SK-N-SH treated with all-trans-retinoic acid at 6 μM for 48 hours (cell line): Measurements from ENCODE around the gene KIF24.

ENCODE experiments used
- BACH2 ChIP-seq: fragments of 250-450 bp; sonication (Bioruptor Pico); IDR thresholded peaks from 2 replicates; pipeline ENCODE4 v1.9.0; 2021; ENCODE audit warnings: mild to moderate bottlenecking, borderline replicate concordance
- CSDC2 ChIP-seq: fragments of 250-450 bp; sonication (Bioruptor Pico); IDR thresholded peaks from 2 replicates; pipeline ENCODE4 v1.5.0; 2020; ENCODE audit warnings: mild to moderate bottlenecking, moderate library complexity
- ESRRG ChIP-seq: fragments of 250-450 bp; sonication (Bioruptor Pico); IDR thresholded peaks from 2 replicates; pipeline ENCODE4 v1.6.1; 2021; ENCODE audit warnings: mild to moderate bottlenecking
- TCF4 ChIP-seq: fragments of 250-450 bp; sonication (Bioruptor Pico); IDR thresholded peaks from 2 replicates; pipeline ENCODE4 v1.8.0; 2021; ENCODE audit warnings: mild to moderate bottlenecking, moderate library complexity, borderline replicate concordance
- TF ChIP-seq, protein P1 (sequence below): fragments of 250-450 bp; sonication (Bioruptor Pico); IDR thresholded peaks from 2 replicates; pipeline ENCODE4 v1.8.0; 2021; ENCODE audit warnings: low read depth, mild to moderate bottlenecking, moderate library complexity, borderline replicate concordance

DNA sequence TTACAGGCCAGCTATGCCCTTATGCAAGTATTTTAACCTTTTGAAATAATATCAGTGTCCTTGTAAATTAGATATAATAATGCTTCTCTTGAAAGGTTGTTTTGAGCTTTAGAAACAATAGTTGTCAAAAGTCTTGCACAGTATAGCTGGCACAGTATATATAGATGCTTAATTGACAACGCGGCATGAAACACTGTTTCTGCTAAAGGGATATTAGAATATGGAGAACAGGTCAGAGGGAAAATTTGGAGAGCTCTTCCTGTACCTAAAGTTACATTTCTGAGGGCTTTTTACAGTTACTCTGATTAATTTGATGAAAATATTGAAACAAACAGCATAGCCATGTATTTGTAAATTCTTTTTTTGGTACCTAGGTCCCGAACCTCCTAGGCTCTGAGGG, 4.8 kb upstream of the KIF24 start:
- TF ChIP-seq ESRRG (CRISPR knock-in tag), result no peak
- TF ChIP-seq, protein P1, sequence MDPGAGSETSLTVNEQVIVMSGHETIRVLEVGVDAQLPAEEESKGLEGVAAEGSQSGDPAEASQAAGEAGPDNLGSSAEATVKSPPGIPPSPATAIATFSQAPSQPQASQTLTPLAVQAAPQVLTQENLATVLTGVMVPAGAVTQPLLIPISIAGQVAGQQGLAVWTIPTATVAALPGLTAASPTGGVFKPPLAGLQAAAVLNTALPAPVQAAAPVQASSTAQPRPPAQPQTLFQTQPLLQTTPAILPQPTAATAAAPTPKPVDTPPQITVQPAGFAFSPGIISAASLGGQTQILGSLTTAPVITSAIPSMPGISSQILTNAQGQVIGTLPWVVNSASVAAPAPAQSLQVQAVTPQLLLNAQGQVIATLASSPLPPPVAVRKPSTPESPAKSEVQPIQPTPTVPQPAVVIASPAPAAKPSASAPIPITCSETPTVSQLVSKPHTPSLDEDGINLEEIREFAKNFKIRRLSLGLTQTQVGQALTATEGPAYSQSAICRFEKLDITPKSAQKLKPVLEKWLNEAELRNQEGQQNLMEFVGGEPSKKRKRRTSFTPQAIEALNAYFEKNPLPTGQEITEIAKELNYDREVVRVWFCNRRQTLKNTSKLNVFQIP (CRISPR knock-in tag), result no peak
- no peak for TF ChIP-seq CSDC2
- TF ChIP-seq TCF4 (CRISPR knock-in tag), result no peak
- TF ChIP-seq BACH2 (CRISPR knock-in tag), result no peak
